ENCODE results near the gene GEMIN5. TPM values are rescaled to one million over a fixed set of nuclear protein-coding genes. Genes with fewer than 3 reads are reported as not detected.
A peak's percentile ranks its signal among the peaks of the same experiment; 100 is the strongest.

The GEMIN5 gene
- total RNA-seq, 1 donor from 2014 or later: 23.9 TPM

GRCh38 chr5:154850255-154851062, 87.6 kb downstream of the GEMIN5 start, which contains the start of gene FAXDC2:
TSS of gene FAXDC2 (minus strand) at chr5:154850603. CDS start at chr5:154838178, 12,425 bp downstream.
- DNase-seq: peak; percentile 95

- DNase-seq: peak; percentile 37
Measured at GRCh38 chr5:154849791-154850201, 88.2 kb downstream of the GEMIN5 start.

- no peak for DNase-seq
Measured at GRCh38 chr5:154849264-154849785, 88.7 kb downstream of the GEMIN5 start.

- DNase-seq: no peak
Measured at GRCh38 chr5:154844809-154845208, 93.2 kb downstream of the GEMIN5 start.

- DNase-seq: no peak
Measured at GRCh38 chr5:154842689-154843530, 95.1 kb downstream of the GEMIN5 start.

GRCh38 chr5:154841273-154841661, 96.7 kb downstream of the GEMIN5 start:
- no peak for DNase-seq

- DNase-seq: no peak
Measured at GRCh38 chr5:154840435-154841272, 97.4 kb downstream of the GEMIN5 start.

Other genes starting within 250 kb of the GEMIN5 start
- gene LARP1, start 182.8 kb downstream of the GEMIN5 start, total RNA-seq: 70.7 TPM
- gene FAXDC2, start 87.6 kb downstream of the GEMIN5 start, total RNA-seq: 18.9 TPM
- gene CNOT8, start 79.6 kb downstream of the GEMIN5 start, total RNA-seq: 67.3 TPM
- gene MRPL22, start 2.9 kb upstream of the GEMIN5 start, total RNA-seq: 20.8 TPM
- 0.10 TPM for gene KIF4B, start 75.5 kb upstream of the GEMIN5 start, total RNA-seq